HG03342 (cell line): ENCODE results near the gene TNNT3.
"Not testable (repeated sequence)": the region's sequence is repeated elsewhere in the genome, so short reads cannot be mapped to it uniquely, and the experiment has no call there.

Experiments used
- ATAC-seq: cut with Tn5 transposase; IDR thresholded peaks from one replicate; pipeline ENCODE4 v1.9.1; 2021; ENCODE audit warnings: mild to moderate bottlenecking, moderate library complexity; ENCODE audit not compliant: unreplicated experiment

Gene TNNT3

DNA sequence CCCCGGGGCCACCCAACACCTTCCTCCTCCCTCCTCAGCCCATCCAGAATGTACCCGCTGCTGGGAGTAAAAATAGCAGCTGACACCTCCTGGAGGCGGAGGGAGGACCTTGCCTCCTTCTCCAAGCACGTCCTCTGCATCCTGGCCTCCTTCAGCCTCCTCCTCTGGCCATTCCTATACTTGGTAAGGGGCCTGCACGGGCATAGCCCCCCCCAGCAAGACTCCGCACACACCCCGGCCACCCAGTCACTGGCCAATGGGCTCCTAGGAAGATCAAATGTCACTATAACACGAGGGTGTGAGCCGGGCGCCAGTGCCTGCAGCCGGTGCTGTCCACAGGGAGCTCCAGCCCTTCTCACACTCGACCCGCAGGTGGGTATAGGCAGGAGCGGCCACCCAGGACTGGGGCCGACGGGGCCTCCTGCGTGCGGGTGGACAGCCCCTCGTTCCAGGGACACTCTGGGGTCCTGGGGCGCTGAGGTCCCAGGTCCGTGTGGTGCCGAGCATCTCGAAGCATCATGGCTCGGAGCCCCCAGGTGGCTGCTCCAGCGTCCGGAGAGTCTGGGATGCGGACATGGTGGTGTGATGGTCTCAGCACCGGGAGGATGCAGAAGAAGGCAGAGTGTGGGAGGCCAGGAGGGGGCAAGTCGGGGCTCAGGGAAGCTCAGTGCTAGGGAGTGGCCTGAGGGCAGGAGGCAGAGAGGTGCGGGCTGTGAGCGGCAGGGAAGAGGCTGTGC is at the start of gene TNNT3:
TNNT3 (plus strand) TSS at position 313 of the 737 bp plus-strand sequence. CDS start 3,172 bp downstream, outside the sequence.
- ATAC-seq: no peak

DNA sequence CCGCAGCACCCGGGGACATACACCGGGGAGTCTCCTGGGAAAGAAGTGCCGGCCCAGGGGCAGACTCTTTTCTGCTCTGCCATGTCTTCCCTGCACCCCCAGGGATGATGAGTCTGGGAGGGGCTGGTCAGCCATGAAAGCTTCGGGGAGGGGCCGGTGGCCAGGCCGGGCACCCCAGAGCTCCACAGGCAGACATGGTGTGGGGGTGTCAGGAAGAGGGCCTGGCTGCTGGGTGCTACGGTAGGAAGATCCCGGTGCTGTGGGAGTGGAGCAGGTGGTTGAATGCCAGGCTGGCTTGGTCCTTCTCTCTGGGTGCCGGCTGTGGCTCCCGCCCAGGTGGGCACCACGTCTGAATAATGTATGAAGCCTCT is 49.2 kb upstream of the TNNT3 start:
- ATAC-seq: no peak

DNA sequence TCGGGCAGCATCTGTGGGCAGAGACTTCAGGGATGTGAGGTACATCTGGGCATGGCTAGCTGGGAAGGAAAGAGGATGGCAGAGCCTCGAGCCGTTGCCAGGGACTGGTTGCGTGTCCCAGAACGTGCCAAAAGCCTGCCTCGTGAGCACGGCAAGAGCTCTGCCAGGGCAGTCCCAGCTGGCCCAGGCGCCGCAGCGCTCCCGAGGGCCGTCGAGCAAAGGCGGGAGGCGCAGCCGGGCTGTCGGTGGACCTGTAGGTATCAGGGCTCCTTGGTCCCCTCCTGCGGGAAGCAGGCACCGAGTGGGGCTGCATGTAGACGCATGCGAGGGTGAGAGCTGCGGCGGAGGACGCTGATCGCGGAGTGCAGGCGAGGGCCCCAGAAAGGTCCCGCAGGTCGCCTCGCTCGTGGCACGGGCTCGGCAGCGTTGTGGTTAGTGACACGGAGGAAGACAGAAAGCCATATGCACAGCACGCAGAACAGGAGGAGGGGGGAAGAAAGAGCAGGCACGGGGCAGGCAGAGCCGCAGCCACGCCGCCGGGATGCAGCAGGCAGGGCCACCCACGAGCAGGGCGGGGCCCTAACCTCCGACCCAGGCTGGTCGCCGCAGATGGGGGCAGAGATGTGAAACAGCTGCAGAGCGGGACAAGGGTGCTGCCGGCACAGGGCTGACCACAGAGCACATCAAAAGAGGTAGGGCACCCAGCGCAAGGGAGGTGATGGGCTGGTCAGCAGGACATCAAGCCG is 48.6 kb upstream of the TNNT3 start:
- ATAC-seq: no peak

DNA sequence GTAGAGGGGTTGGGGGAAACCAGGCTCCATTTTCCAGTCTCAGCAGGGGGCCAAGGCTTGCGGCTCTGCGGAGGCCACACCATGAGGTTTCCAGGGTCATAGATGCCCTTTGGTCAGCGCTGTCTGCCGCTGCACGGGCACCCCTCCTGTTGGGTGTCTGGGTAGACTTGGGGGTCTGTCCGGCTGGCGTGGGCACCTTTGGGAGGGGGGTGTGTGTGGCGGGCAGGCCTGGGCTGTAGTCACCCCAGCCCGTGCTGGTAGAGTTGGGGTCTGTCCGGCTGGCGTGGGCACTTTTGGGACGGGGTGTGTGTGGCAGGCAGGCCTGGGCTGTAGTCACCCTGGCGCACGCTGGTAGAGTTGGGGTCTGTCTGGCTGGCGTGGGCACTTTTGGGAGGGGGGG is 48.0 kb upstream of the TNNT3 start:
- no peak for ATAC-seq

DNA sequence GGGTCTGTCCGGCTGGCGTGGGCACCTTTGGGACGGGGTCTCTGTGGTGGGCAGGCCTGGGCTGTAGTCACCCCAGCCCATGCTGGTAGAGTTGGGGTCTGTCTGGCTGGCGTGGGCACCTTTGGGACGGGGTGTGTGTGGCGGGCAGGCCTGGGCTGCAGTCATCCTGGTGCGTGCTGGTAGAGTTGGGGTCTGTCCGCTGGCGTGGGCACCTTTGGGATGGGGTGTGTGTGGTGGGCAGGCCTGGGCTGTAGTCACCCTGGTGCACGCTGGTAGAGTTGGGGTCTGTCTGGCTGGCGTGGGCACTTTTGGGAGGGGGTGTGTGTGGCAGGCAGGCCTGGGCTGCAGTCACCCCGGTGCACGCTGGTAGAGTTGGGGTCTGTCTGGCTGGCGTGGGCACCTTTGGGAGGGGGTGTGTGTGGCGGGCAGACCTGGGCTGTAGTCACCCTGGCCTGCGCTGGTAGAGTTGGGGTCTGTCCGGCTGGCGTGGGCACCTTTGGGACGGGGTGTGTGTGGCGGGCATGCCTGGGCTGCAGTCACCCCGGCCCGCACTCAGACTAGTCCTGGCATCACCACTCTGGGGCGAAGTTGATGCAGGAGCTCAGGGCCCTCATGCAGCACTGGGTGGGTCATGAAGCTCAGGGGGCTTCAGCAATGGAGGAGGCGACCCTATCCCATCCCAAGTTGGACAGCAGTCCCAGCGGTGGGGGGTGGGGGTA is 47.1 kb upstream of the TNNT3 start:
- ATAC-seq: no peak

DNA sequence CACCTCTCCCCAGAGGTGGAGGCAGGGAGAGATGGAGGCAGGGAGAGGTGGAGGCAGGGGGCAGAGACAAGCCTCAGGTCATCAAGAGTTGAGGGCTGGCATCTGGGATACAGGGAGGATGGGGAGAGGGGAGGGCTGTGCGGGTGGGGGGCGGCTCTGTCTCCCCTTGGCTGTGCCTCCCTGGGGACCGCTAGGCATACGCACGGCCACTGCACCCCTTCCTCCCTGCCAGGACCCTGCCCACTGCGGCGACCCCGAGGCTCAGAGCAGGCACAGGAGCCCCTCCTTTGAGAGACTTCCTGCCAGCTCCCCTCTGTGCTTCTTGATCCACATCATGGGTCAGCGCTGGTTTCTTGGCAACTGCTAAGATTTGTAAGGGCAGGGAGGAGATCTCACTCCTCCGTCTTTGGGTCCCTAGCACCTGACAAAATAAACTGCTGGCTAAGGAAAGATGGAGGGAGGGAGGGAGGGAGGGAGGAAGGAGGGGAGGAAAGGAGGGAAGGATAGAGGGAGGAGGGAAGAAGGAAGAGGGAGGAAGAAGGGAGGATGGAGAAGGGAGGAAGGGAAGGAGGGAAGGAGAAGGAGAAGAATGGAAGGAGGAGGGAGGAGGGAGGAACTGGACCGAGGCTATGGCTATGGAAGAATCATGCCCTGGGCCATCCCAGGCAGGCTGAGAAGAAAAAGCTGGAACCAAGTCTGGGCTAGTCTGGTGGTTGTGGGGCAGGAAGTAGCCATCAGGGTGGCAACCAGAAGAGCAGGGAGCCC is 46.3 kb upstream of the TNNT3 start:
- ATAC-seq: no peak

DNA sequence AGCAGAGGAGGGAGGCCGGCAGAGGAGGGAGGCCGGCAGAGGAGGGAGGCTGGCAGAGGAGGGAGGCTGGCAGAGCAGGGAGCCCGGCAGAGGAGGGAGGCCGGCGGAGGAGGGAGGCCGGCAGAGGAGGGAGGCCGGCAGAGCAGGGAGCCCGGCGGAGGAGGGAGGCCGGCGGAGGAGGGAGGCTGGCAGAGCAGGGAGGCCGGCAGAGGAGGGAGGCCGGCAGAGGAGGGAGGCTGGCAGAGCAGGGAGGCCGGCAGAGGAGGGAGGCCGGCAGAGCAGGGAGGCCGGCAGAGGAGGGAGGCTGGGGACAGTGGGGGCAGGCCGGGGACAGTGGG is 45.7 kb upstream of the TNNT3 start:
- not testable (repeated sequence) for ATAC-seq

DNA sequence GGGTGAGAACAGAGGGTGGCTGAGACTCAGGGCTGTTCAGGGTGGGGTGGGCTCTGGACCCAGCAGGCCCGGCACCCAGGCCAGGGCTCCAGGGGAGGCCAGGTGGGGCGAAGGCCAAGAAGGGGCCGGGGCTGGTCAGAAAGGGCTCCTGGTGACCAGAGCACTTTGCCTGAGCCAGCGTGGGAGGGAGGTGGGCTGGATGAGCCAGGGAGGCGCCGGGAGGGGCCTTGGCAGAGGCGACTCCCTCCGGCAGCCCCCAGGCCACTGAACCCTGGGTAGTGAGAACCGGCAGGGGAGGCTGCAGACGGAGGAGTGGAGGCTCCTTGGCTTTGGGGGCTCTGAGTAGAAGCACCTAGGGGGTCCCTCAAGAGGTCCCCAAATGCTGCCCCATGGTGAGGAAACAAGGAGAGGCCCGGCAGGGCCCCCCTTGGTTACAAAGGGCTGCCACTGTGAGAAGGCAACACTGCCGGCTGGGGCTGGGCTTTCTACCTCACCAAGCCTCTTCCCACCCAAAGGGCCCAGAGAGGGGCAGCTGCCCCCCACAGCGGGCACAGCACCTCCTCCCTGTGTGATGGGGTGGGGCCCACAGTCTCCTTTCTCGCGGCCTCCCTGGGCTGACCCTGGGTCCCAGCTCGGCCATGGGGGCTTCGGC is 44.9 kb upstream of the TNNT3 start:
- ATAC-seq: not testable (repeated sequence)

DNA sequence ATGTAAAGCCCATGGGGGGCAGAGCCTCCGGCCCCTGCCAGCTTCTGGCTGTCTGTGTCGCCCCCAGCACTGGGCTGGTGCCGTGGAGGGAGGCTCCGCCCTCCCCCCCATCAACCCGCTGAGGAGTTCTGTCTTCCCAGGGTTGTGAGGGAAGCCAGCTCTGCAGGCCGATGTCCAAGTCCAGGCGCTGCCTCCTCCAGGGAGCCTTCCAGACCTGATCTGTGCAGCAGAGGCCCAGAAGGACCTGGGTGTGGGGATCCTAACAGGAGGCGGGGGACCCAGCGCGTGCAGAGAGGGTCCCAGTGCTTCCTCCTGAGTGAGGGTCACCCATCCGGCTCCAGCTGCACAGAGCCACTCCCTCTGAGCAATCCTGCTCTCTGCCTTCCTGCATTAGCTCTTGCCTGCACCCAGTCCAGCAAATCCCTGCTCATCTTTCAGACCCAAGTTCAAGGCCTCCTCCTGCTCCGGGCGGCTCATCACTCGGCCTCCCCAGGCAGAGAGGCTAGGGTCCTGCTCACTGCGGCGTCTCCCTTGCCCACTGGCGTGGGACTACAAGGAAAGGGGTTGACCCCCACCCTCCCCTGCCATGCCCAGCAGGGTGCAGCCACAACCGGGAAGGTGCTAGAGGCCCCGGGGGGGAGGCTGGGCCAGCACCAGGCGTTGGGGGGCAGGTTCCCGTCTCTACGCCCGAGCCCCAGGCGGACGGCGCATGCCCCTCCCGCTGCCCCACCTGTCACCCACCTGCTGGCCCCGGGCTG is 44.2 kb upstream of the TNNT3 start:
- ATAC-seq: no peak

DNA sequence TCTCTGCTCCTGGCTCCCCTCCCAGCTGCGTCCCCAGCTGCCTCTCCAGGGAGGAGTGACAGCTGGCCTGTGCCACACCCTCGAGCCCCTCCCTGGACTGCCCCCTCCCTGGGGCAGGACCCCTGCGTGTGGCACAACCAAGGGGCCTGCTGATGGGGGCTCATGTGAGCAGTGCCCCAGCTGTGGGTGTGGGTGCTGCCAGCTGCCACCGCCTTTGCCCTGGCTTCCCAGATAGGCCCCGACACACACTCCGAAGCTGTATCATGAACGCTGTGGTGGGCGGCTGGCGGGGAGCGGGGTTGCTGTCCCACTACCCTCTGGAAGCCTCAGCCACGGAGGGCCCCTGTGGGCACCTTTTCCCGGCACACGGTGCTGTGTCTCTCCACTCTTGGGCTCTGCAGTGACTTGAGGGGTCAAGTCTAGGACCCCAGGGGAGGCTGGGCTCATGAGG is 43.6 kb upstream of the TNNT3 start:
- ATAC-seq: not testable (repeated sequence)

DNA sequence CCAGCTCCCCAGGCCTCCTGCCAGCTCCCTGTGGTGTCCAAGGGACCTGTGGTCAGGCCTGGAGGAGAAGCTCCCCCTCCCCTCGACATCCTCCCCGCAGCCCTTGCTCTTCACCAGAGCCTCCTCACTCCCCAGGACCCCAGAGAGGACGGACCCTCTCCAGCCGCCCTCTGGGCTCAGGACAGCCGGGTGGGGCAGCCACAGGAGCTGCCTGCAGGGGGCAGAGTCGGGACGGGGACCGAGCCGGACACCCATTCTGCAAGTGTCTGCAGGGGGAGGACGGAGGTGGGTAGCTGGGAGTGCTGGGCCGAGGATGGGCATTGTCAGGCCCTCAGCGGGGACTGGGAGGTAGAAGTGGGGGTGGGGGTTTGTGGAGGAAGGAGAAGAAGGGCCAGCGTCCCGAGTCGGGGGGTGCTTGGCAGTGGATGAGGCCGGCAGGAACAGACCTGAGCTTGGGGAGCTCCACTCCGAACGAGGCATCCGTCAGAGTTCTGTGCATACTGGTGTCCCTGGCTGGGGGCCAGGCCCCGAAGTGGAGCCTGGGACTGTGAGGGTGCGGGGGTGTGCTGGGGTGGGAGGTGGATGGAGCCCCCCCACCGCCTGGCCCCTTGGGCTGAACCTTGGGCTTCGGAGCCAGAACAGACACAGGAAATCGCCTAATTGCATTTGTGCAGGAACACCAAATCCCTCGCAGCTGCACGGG is 43.0 kb upstream of the TNNT3 start:
- no peak for ATAC-seq

DNA sequence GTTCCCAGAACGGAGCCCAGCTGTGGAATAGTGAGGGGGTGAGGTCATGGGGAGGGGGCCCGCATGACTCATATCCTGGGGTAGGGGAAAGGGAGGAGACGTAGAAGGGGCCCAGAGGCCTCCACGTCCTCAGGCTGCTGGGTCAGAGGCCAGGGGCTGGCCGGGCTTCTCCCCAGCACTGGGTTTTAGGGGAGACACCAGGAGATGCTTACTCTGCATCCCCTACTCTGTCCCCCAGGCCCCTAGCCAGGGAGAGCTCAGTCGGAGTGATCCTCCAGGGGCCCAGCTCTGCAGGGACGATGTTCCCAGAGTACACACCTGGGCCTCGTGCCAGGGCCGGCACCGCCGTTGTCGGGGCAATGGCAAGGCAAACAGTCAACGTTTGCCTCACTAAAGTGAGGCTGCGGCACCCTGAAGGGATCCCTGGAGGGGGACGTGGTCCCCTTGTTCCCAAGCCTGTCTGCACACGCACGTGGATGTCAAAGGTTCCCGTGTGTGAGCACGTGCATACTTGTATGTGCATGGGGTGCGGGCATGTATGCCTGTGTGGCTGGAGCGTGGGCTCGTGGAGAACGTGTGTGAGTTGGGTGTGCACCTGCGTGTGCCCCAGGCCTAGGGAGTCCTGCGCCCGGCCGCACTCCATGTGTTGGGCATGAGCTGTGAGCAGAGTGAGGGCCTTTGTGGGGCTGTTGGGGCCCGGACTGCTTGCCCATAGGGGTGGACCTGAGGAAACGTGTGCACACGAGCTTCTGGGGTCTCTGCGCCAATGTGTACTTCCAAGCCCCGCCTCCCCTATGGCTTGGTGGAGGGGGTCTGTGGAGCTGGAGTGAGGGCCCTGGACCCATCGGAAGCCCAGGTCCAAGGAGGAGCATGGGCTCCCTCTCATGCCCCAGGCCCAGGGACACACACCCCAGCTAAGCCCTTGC is 42.0 kb upstream of the TNNT3 start:
- ATAC-seq: no peak

DNA sequence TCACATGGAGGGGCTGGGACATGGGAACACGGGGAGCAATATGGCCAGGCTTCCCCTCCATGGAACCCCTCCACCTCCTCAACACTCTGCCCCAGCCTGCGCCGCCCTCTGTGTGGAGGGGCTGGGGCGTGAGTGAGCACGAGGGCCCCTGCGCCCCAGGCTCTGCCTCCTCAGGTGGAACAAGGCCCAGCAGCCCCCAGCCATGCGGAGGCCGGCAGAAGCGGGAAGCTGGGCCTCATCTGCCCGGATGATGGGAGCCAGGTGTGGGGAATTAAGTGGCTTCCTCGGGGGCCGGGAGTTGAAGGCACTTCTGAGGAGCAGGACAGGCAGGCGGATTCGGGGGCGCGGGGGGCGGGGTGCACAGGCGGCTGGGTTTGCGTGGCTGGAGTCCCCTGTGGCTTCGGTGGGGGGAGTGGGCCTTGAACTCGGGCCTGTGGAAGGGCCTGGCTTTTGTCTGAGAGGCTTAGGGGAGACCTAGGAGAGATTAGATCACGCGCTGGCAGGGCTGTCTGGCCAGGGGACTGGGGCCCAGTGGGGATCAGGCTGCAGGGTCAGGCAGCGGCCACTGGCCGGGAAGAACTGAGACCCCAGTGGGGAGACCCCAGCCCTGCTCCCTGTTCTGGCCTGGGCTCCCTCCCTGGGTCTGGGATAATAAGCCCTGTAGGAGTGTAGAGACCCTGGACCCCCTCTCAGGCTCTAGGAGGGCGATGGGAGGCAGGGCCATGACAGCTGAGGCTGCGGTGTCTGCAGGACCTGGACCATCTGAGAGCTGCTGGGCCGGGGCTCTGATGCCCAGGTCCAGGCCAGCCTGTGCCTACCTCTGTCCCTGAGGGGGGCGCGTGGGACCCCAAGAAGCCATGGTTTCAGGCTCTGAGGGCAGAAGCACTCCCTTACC is 41.1 kb upstream of the TNNT3 start:
- ATAC-seq: no peak

DNA sequence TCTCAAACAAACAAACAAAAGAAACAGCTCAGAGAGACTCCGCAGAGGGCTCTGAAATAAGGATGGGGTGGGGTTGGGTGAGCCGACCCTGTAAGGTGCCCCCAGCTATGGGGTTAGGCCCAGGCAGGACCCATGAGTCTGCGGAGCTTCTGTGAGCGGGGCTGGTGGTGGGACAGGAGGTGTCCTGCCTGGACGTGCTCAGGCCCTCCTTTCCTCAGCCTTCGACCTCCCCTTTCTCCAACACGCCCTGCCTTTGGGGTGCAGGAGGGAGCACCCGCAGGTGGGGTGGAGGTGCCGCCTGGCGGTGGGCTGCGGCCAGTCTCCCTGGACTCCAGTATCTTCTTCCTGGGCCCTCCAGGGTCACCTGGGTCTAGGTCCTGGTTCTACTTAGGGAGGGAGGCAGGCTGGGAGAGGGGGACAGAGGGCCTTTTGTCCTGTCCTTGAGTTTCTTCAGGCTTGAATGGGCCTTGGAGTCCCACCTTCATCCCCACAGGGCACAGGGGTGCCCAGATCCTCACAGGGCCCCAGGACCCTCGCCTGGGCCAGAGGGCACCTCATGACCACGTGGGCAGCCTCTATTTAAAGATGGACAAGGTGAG is 40.1 kb upstream of the TNNT3 start:
- ATAC-seq: no peak

DNA sequence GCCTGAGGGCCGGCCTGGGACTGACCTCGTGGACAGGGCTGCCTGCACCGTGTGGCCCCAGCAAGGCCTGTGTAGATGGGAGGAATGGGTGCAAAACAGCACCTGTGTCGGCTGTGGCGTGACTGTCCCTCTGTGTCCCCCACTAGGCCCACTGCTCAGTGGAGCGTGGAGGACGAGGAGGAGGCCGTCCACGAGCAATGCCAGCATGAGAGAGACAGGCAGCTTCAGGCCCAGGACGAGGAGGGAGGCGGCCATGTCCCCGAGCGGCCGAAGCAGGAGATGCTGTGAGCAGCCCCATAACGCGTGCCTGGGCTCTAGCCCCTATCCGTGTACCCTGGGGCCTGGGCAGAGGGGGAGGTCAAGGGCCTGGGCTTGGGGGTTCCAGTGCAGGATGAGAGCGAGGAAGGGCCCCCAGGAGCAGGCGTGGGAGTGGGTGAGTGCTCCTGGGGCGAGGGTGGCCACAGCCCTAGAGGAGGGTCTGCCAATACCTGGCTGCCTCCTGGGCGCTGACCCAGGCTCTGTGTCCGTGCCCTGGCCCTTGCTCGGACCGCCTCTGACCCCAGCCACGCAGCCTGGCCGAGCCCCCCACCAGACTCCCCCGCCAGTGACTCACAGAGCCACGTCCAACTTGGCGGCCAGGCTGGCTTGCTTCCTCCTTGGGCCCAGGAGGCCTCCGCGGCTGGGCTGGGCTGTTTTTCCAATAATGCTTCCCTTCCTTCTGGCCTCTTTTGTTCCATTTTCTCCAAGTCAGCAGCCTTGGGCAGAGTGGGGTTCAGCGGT is 39.4 kb upstream of the TNNT3 start:
- ATAC-seq: no peak
